HepG2 (cell line): ENCODE measurements around the gene GUCY2C. TPM values are rescaled to one million over a fixed set of nuclear protein-coding genes. Genes with fewer than 3 reads are reported as not detected.

Experiments used
- ATAC-seq: fragments of 200-7000 bp; cut with Tn5 transposase; 3 replicates; pipeline ENCODE4 v1.9.1; 2020; ENCODE audit warnings: mild to moderate bottlenecking, moderate library complexity
- BruUV-seq: library from RNA; stranded (reverse); fragments of 400-500 nt; replicated peaks from 2 replicates; lab custom pipeline; 2021; lab: Mats Ljungman, UMichigan
- CTCF ChIA-PET: fragments of 300-600 bp; formaldehyde crosslinking; extraction: SDS; loops from one replicate; lab custom pipeline; 2021; ENCODE audit warnings: low total read pairs, inconsistent platforms, low intra/inter-chr PET ratio; lab: Yijun Ruan, JAX
- POLR2A ChIA-PET: fragments of 350-600 bp; sonication (Branson Sonifier 250); formaldehyde crosslinking; loops from one replicate; lab custom pipeline; 2020; ENCODE audit warnings: antibody characterized with exemption, inconsistent platforms; lab: Yijun Ruan, JAX
- DNase-seq: peaks from one replicate; pipeline ENCODE4 v3.0.0-alpha.2; 2015; ENCODE audit warnings: low spot score
- FAIRE-seq: peaks from 3 replicates; lab custom pipeline; 2011; peaks lifted over from hg19 to GRCh38; lab: Jason Lieb, UNC
- H2AFZ ChIP-seq: one replicate; pipeline ENCODE4 v1.6.1; 2011; ENCODE audit warnings: low read length, inconsistent platforms
- H3K27ac ChIP-seq: fragments of 300-600 bp; 3 replicates; pipeline ENCODE4 v1.8.0; 2011; ENCODE audit warnings: mixed run types, mild to moderate bottlenecking, mixed read lengths, low read length, inconsistent platforms; ENCODE audit not compliant: insufficient read depth; ENCODE audit errors: extremely low read length
- H3K27me3 ChIP-seq, 2 experiments: fragments of 200-600 bp in 1 of 2; 2 replicates in 1 of 2; 3 replicates in 1 of 2; pipeline versions ENCODE4 v1.6.0 to v1.8.0; 2011; ENCODE audit warnings: low read length in 2 of 2, mild to moderate bottlenecking in 2 of 2, moderate library complexity in 2 of 2, inconsistent platforms in 1 of 2; ENCODE audit not compliant: insufficient read depth in 2 of 2, control insufficient read depth in 1 of 2
- H3K36me3 ChIP-seq, 2 experiments: fragments of 200-600 bp in 1 of 2; replicated peaks in 1 of 2; 2 replicates in 1 of 2; 3 replicates in 1 of 2; pipeline versions ENCODE4 v1.5.1 to v1.8.0; 2011; ENCODE audit warnings: low read length in 2 of 2, inconsistent platforms in 1 of 2; ENCODE audit not compliant: insufficient read depth in 2 of 2, control insufficient read depth in 1 of 2
- H3K4me1 ChIP-seq: 2 replicates; pipeline ENCODE4 v1.5.1; 2012; ENCODE audit warnings: low read length, inconsistent platforms; ENCODE audit not compliant: insufficient read depth
- H3K4me2 ChIP-seq: 2 replicates; pipeline ENCODE4 v1.6.0; 2011; ENCODE audit warnings: low read depth, low read length, inconsistent platforms
- H3K4me3 ChIP-seq, 3 experiments: fragments of 200-600 bp in 1 of 3; sonication (generic), shearing (Covaris generic) in 1 of 3; replicated peaks in 1 of 3; 2 replicates each; pipeline ENCODE4 v1.5.1; 2011 to 2016; ENCODE audit warnings: low read length in 3 of 3, inconsistent platforms in 2 of 3, low read depth in 2 of 3, mild to moderate bottlenecking in 2 of 3, control low read depth in 1 of 3, mixed read lengths in 1 of 3; ENCODE audit not compliant: insufficient read depth in 1 of 3
- H3K79me2 ChIP-seq: one replicate; pipeline ENCODE4 v1.6.1; 2011; ENCODE audit warnings: low read length, inconsistent platforms; ENCODE audit not compliant: insufficient read depth
- H3K9ac ChIP-seq: 2 replicates; pipeline ENCODE4 v1.6.0; 2011; ENCODE audit warnings: mild to moderate bottlenecking, low read depth, low read length, inconsistent platforms; ENCODE audit not compliant: insufficient read depth
- H3K9me3 ChIP-seq: 2 replicates; pipeline ENCODE4 v1.5.1; 2012; ENCODE audit warnings: mild to moderate bottlenecking, low read length
- H4K20me1 ChIP-seq: 2 replicates; pipeline ENCODE4 v1.6.0; 2011; ENCODE audit warnings: inconsistent platforms, mild to moderate bottlenecking, low read length, moderate library complexity; ENCODE audit not compliant: insufficient read depth
- CSRNP2 ChIP-seq: sonication (generic); formaldehyde crosslinking; conservative IDR thresholded peaks from 2 replicates; pipeline ENCODE4 v1.8.0; 2022; ENCODE audit warnings: low read depth, missing genetic modification reagents
- ELF1 ChIP-seq: sonication (generic); formaldehyde crosslinking; IDR thresholded peaks from 2 replicates; pipeline ENCODE4 v1.4.0; 2020; ENCODE audit warnings: missing genetic modification reagents
- ERF ChIP-seq: IDR thresholded peaks from 2 replicates; pipeline ENCODE4 v1.6.1; 2018; ENCODE audit warnings: missing biosample characterization, missing genetic modification reagents
- KAT7 ChIP-seq: IDR thresholded peaks from 2 replicates; pipeline ENCODE4 v1.6.1; 2018; ENCODE audit warnings: borderline replicate concordance, missing compliant biosample characterization
- RAD51 ChIP-seq: fragments of 450-650 bp; IDR thresholded peaks from 2 replicates; pipeline ENCODE4 v1.6.1; 2016; ENCODE audit warnings: borderline replicate concordance
- SNAPC2 ChIP-seq: sonication (generic); formaldehyde crosslinking; IDR thresholded peaks from 2 replicates; pipeline ENCODE4 v1.8.1; 2022; ENCODE audit warnings: mild to moderate bottlenecking, missing genetic modification reagents
- TAF15 ChIP-seq: fragments of 200-400 bp; formaldehyde crosslinking; IDR thresholded peaks from one replicate; pipeline ENCODE4 v1.6.1; 2018; ENCODE audit warnings: mild to moderate bottlenecking, low read depth, low read length; ENCODE audit not compliant: poor library complexity, severe bottlenecking
- ZNF143 ChIP-seq: sonication (generic); formaldehyde crosslinking; IDR thresholded peaks from 2 replicates; pipeline ENCODE4 v1.4.0; 2020; ENCODE audit warnings: missing genetic modification reagents
- ZNF329 ChIP-seq: sonication (generic); formaldehyde crosslinking; IDR thresholded peaks from 2 replicates; pipeline ENCODE4 v1.9.0; 2021; ENCODE audit warnings: low read depth, mild to moderate bottlenecking, missing genetic modification reagents
- ZNF678 ChIP-seq: sonication (generic); formaldehyde crosslinking; IDR thresholded peaks from 2 replicates; pipeline ENCODE4 v1.4.0; 2020; ENCODE audit warnings: mild to moderate bottlenecking, missing genetic modification reagents
- ZNF737 ChIP-seq: sonication (generic); formaldehyde crosslinking; IDR thresholded peaks from 2 replicates; pipeline ENCODE4 v1.5.0; 2020; ENCODE audit warnings: missing genetic modification reagents, mild to moderate bottlenecking, borderline replicate concordance
- WGBS: methylation state at CpG from one replicate; pipeline ENCODE4 v1.1.6; 2017; ENCODE audit warnings: low lambda C conversion rate; 5-methylcytosine and 5-hydroxymethylcytosine counted together
- in situ Hi-C: cut with HindIII; loops from 2 replicates; pipeline ENCODE4 v1.10.0; 2017; ENCODE audit warnings: low pct_unique_long_range_greater_than_20kb; ENCODE audit not compliant: extremely low pct_ligation_motif_present
- intact Hi-C: fragments of 100-400 bp; cut with micrococcal nuclease; formaldehyde crosslinking; loops from one replicate; pipeline ENCODE4 v1.10.0; 2022; ENCODE audit not compliant: unreplicated experiment
- polyA plus RNA-seq, 8 experiments: library from polyadenylated mRNA; depleted of rRNA in 3 of 8; stranded (reverse) in 7 of 8; unstranded in 1 of 8; fragments of >200 nt; fragmentation: Illumina TruSeq in 4 of 8; extraction: Trizol in 4 of 8; gene quantifications; 2 replicates each; pipeline versions ENCODE4 v1.2.1 to v1.2.3, GENCODE V29; 2011 to 2016; ENCODE audit warnings: low read depth in 4 of 8, missing spikeins in 1 of 8, mixed read lengths in 1 of 8; ENCODE audit not compliant: insufficient read depth in 1 of 8
- total RNA-seq, 5 experiments: library from RNA; depleted of rRNA; stranded (reverse); fragments of >200 nt; fragmentation: Illumina TruSeq; extraction: Trizol; gene quantifications; 2 replicates each; pipeline ENCODE4 v1.2.3, GENCODE V29; 2016; ENCODE audit warnings: low read depth in 1 of 5

Gene GUCY2C
- total and polyA plus RNA-seq, 2 of the 13 experiments (the other 11 are each of a cell fraction or from before 2014, with no cell fraction given), result not detected

- no peak for TF ChIP-seq CSRNP2 (CRISPR knock-in tag)
- no peak for TF ChIP-seq SNAPC2 (CRISPR knock-in tag)
- no peak for TF ChIP-seq ZNF329
- no peak for TF ChIP-seq ELF1
- no peak for TF ChIP-seq ERF (CRISPR knock-in tag)
- no peak for TF ChIP-seq TAF15
- TF ChIP-seq, all 625 proteins: peak for 0
Observed at GRCh38 chr12:14573118-14573517, 123.3 kb downstream of the GUCY2C start (continued).

- no peaks in the 10 kb centered on the region for H3K79me2 ChIP-seq
- H3K9ac ChIP-seq, result no peak overlapping the region
- CTCF ChIA-PET, result no interaction called here
- BruUV-seq, result no TSS peak
- no peak overlapping the region for H3K27ac ChIP-seq
- H3K4me3 ChIP-seq, result no peak overlapping the region
- POLR2A ChIA-PET, result no interaction called here
- H4K20me1 ChIP-seq, result no peaks in the 10 kb centered on the region
- intact Hi-C loops, result no loop called here
- in situ Hi-C loops, result no loop called here
- no peaks in the 10 kb centered on the region for H3K4me1 ChIP-seq
- no peak overlapping the region for H3K4me2 ChIP-seq
- ATAC-seq (no peak), DNase-seq (no peak), FAIRE-seq (no peak)
- no peaks in the 10 kb centered on the region; a peak in 1 of 5 replicates for H3K27me3 ChIP-seq
- 41% methylated on average over 4 of the region's 4 CpGs for WGBS
- no peak overlapping the region for H2AFZ ChIP-seq
- TF ChIP-seq RAD51, result no peak
- TF ChIP-seq KAT7, result no peak
- TF ChIP-seq ZNF143, result no peak
- no peak for TF ChIP-seq ZNF678 (CRISPR knock-in tag)
- TF ChIP-seq ZNF737, result no peak
- H3K9me3 ChIP-seq, result no peaks in the 10 kb centered on the region
- no peaks in the 10 kb centered on the region for H3K36me3 ChIP-seq
Observed at GRCh38 chr12:14572401-14572800, 124.0 kb downstream of the GUCY2C start.
